Measurements from ENCODE around the gene TSHZ2.

DNA sequence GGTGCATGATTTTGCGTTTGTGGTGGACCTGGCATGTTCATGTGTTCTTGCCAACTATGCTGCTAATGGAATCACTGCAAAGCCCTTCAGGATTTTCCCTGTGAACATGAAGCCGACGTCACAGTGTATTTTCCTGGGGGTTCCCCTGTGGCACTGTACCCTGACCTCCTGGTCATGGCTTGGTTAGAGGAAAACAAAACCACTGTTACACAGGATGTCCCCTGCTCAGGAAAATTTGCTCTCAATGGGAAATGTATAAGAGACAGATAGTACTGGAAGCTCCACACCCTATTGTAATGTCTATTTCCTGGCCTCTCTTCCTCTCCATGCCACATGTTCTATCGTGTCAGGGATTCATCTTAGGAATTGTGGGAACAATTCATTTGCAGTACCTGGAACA is 19.7 kb downstream of the TSHZ2 start:
- TF ChIP-seq, protein P1, sequence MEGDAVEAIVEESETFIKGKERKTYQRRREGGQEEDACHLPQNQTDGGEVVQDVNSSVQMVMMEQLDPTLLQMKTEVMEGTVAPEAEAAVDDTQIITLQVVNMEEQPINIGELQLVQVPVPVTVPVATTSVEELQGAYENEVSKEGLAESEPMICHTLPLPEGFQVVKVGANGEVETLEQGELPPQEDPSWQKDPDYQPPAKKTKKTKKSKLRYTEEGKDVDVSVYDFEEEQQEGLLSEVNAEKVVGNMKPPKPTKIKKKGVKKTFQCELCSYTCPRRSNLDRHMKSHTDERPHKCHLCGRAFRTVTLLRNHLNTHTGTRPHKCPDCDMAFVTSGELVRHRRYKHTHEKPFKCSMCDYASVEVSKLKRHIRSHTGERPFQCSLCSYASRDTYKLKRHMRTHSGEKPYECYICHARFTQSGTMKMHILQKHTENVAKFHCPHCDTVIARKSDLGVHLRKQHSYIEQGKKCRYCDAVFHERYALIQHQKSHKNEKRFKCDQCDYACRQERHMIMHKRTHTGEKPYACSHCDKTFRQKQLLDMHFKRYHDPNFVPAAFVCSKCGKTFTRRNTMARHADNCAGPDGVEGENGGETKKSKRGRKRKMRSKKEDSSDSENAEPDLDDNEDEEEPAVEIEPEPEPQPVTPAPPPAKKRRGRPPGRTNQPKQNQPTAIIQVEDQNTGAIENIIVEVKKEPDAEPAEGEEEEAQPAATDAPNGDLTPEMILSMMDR (conservative IDR thresholded peaks at IDR 0.05; ENCODE audit: low read depth, low read length): no peak
- TF ChIP-seq CHD1 (IDR thresholded peaks at IDR 0.05; ENCODE audit: low read depth, low read length) (no peak), CEBPB (IDR thresholded peaks at IDR 0.05; ENCODE audit: low read depth, low read length) (no peak), RFX5 (IDR thresholded peaks at IDR 0.05; ENCODE audit: low read depth, low read length) (no peak), SMC3 (IDR thresholded peaks at IDR 0.05; ENCODE audit: low read depth, low read length) (no peak), ELK1 (IDR thresholded peaks at IDR 0.05; ENCODE audit: borderline replicate concordance, low read depth, low read length) (no peak)

Data from IMR-90 (cell line).